ENCODE measurements around the gene CDC42EP4.
"Not testable (repeated sequence)": the region's sequence is repeated elsewhere in the genome, so short reads cannot be mapped to it uniquely, and the experiment has no call there.

The CDC42EP4 gene

GRCh38 chr17:73266796-73267195 lies 45.0 kb downstream of the CDC42EP4 start:
- H3K4me3 ChIP-seq (ENCODE audit: control insufficient read depth, low read depth, low read length) = no peak overlapping the region
- no peak for DNase-seq (ENCODE audit: low read depth)
- TF ChIP-seq CTCF (IDR thresholded peaks at IDR 0.05; ENCODE audit: control insufficient read depth, insufficient read depth, low read depth, low read length, missing control alignments) = no peak

- no peak overlapping the region for H3K4me3 ChIP-seq (ENCODE audit: control insufficient read depth, low read depth, low read length)
- no peak for TF ChIP-seq CTCF (IDR thresholded peaks at IDR 0.05; ENCODE audit: control insufficient read depth, insufficient read depth, low read depth, low read length, missing control alignments)
- no peak for DNase-seq (ENCODE audit: low read depth)
Observed at GRCh38 chr17:73265646-73266640, 45.9 kb downstream of the CDC42EP4 start.

- H3K4me3 ChIP-seq (ENCODE audit: control insufficient read depth, low read depth, low read length); DNase-seq (ENCODE audit: low read depth): not testable (repeated sequence)
Observed at GRCh38 chr17:73264448-73264847, 47.4 kb downstream of the CDC42EP4 start.

- no peak for DNase-seq (ENCODE audit: low read depth)
- no peak for TF ChIP-seq CTCF (IDR thresholded peaks at IDR 0.05; ENCODE audit: control insufficient read depth, insufficient read depth, low read depth, low read length, missing control alignments)
- no peak overlapping the region for H3K4me3 ChIP-seq (ENCODE audit: control insufficient read depth, low read depth, low read length)
Observed at GRCh38 chr17:73262676-73263642, 48.8 kb downstream of the CDC42EP4 start.

GRCh38 chr17:73261952-73262675 lies 49.7 kb downstream of the CDC42EP4 start:
- no peak for TF ChIP-seq CTCF (IDR thresholded peaks at IDR 0.05; ENCODE audit: control insufficient read depth, insufficient read depth, low read depth, low read length, missing control alignments)
- H3K4me3 ChIP-seq (ENCODE audit: control insufficient read depth, low read depth, low read length) = no peak overlapping the region
- DNase-seq (ENCODE audit: low read depth) = no peak

- TF ChIP-seq CTCF (IDR thresholded peaks at IDR 0.05; ENCODE audit: control insufficient read depth, insufficient read depth, low read depth, low read length, missing control alignments) = no peak
- DNase-seq (ENCODE audit: low read depth) = no peak
- H3K4me3 ChIP-seq (ENCODE audit: control insufficient read depth, low read depth, low read length) = no peak within 1 kb of the TSS
Observed at GRCh38 chr17:73261617-73261951, 50.2 kb downstream of the CDC42EP4 start, which contains the start of gene CPSF4L. Gene CPSF4L, minus strand, starts transcription at chr17:73261880. Its CDS starts 62 bp downstream, at chr17:73261818.
